Caco-2 (cell line): ENCODE measurements around the gene HMG20A. TPM values are rescaled to one million over a fixed set of nuclear protein-coding genes. Genes with fewer than 3 reads are reported as not detected.
"Not testable (repeated sequence)": the region's sequence is repeated elsewhere in the genome, so short reads cannot be mapped to it uniquely, and the experiment has no call there.

Experiments
- BruUV-seq: library from RNA; stranded (reverse); fragments of 400-500 nt; replicated peaks from 2 replicates; lab custom pipeline; 2021; lab: Mats Ljungman, UMichigan
- CTCF ChIA-PET: fragments of 300-600 bp; sonication (Branson Sonifier 250); formaldehyde crosslinking; loops from one replicate; lab custom pipeline; 2022; ENCODE audit warnings: antibody characterized with exemption; lab: Charles Lee
- POLR2A ChIA-PET: fragments of 300-600 bp; sonication (Branson Sonifier 250); formaldehyde crosslinking; loops from one replicate; lab custom pipeline; 2022; ENCODE audit warnings: antibody characterized with exemption; lab: Charles Lee
- DNase-seq, 2 experiments: peaks; one replicate each; pipeline versions ENCODE4 v3.0.0 to v3.0.0-alpha.2; 2020 to 2022
- H3K27me3 ChIP-seq: replicated peaks from 2 replicates; pipeline ENCODE4 v1.6.0; 2011; ENCODE audit warnings: low read length; ENCODE audit not compliant: control insufficient read depth, insufficient read depth
- H3K36me3 ChIP-seq: 2 replicates; pipeline ENCODE4 v1.5.1; 2011; ENCODE audit warnings: low read length; ENCODE audit not compliant: control insufficient read depth, insufficient read depth
- H3K4me1 ChIP-seq: fragments of 250-450 bp; sonication (Bioruptor Pico); 2 replicates; pipeline ENCODE4 v1.5.1; 2020; ENCODE audit warnings: mild to moderate bottlenecking
- H3K4me3 ChIP-seq: 2 replicates; pipeline ENCODE4 v1.5.1; 2011; ENCODE audit warnings: low read depth, mild to moderate bottlenecking, control low read depth, low read length
- H3K9me3 ChIP-seq: fragments of 250-450 bp; sonication (Bioruptor Pico); 2 replicates; pipeline ENCODE4 v1.5.1; 2020; ENCODE audit warnings: mild to moderate bottlenecking, moderate library complexity
- H3K27ac Mint-ChIP-seq: one replicate; pipeline ENCODE4 v1.8.0; 2022; ENCODE audit warnings: mixed read lengths; ENCODE audit not compliant: unreplicated experiment
- H3K27me3 Mint-ChIP-seq: one replicate; pipeline ENCODE4 v1.8.0; 2022; ENCODE audit warnings: mixed read lengths; ENCODE audit not compliant: insufficient read depth, unreplicated experiment
- H3K36me3 Mint-ChIP-seq: one replicate; pipeline ENCODE4 v1.8.0; 2022; ENCODE audit warnings: mild to moderate bottlenecking, mixed read lengths; ENCODE audit not compliant: insufficient read depth, unreplicated experiment
- H3K4me1 Mint-ChIP-seq: one replicate; pipeline ENCODE4 v1.8.0; 2022; ENCODE audit warnings: low read depth, mixed read lengths; ENCODE audit not compliant: unreplicated experiment
- H3K4me3 Mint-ChIP-seq: one replicate; pipeline ENCODE4 v1.8.0; 2022; ENCODE audit warnings: mild to moderate bottlenecking, moderate library complexity, mixed read lengths; ENCODE audit not compliant: unreplicated experiment
- H3K9me3 Mint-ChIP-seq: one replicate; pipeline ENCODE4 v1.8.0; 2022; ENCODE audit warnings: mixed read lengths; ENCODE audit not compliant: unreplicated experiment
- intact Hi-C: fragments of 100-400 bp; cut with micrococcal nuclease; formaldehyde crosslinking; loops from one replicate; pipeline ENCODE4 v1.10.0; 2022; ENCODE audit not compliant: unreplicated experiment
- total RNA-seq: library from RNA; stranded (reverse); gene quantifications from 2 replicates; pipeline ENCODE4 v1.2.3, GENCODE V29; 2022
- TF ChIP-seq, protein P1 (sequence below), 2 experiments: fragments of 200-600 bp in 1 of 2; IDR thresholded peaks; 1 replicate in 1 of 2; 2 replicates in 1 of 2; pipeline versions ENCODE4 v1.5.1 to v1.8.0; 2011 to 2022; ENCODE audit warnings: antibody characterized with exemption in 1 of 2, control low read depth in 1 of 2, inconsistent platforms in 1 of 2, low read depth in 1 of 2, low read length in 1 of 2, mild to moderate bottlenecking in 1 of 2, moderate library complexity in 1 of 2; ENCODE audit not compliant: insufficient read depth in 1 of 2, severe bottlenecking in 1 of 2, unreplicated experiment in 1 of 2

HMG20A gene
- total RNA-seq, 1 experiment from 2014 or later = 34.0 TPM

DNA sequence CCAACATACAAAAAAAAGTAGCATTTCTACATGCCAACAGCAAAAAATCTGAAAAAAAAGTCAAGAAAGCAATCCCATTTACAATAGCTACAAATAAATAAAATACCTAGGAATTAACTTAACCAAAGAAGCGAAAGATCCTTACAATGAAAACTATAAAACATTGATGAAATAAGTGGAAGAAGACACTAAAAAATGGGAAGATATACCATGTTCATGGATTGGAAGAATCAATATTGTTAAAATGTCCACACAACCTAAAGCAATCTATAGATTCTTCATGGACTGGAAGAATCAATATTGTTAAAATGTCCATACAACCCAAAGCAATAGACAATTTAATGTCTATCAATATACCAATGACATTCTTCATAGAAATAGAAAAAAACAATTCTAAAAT is 21.8 kb upstream of the HMG20A start:
- TF ChIP-seq, protein P1, sequence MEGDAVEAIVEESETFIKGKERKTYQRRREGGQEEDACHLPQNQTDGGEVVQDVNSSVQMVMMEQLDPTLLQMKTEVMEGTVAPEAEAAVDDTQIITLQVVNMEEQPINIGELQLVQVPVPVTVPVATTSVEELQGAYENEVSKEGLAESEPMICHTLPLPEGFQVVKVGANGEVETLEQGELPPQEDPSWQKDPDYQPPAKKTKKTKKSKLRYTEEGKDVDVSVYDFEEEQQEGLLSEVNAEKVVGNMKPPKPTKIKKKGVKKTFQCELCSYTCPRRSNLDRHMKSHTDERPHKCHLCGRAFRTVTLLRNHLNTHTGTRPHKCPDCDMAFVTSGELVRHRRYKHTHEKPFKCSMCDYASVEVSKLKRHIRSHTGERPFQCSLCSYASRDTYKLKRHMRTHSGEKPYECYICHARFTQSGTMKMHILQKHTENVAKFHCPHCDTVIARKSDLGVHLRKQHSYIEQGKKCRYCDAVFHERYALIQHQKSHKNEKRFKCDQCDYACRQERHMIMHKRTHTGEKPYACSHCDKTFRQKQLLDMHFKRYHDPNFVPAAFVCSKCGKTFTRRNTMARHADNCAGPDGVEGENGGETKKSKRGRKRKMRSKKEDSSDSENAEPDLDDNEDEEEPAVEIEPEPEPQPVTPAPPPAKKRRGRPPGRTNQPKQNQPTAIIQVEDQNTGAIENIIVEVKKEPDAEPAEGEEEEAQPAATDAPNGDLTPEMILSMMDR (IDR thresholded peaks at IDR 0.05; ENCODE audit: insufficient read depth in 1 of 2, low read depth in 1 of 2, low read length in 1 of 2, severe bottlenecking in 1 of 2, unreplicated experiment in 1 of 2) = no peak
- CTCF ChIA-PET = no interaction called here
- H3K4me1 ChIP-seq = no peaks in the 10 kb centered on the region
- no peaks in the 10 kb centered on the region for H3K4me1 Mint-ChIP-seq
- no peaks in the 10 kb centered on the region for H3K27me3 ChIP-seq
- no peaks in the 10 kb centered on the region for H3K36me3 ChIP-seq
- H3K36me3 Mint-ChIP-seq = peaks cover 12% of the 10 kb centered on the region
- peaks cover 26% of the 10 kb centered on the region for H3K9me3 ChIP-seq
- peaks cover 60% of the 10 kb centered on the region for H3K9me3 Mint-ChIP-seq
- H3K4me3 Mint-ChIP-seq = no peak overlapping the region
- POLR2A ChIA-PET = no interaction called here
- no TSS peak for BruUV-seq
- no peak for DNase-seq
- H3K4me3 ChIP-seq = no peak overlapping the region
- no peak overlapping the region for H3K27ac Mint-ChIP-seq
- no peaks in the 10 kb centered on the region for H3K27me3 Mint-ChIP-seq
- intact Hi-C loops = no loop called here

DNA sequence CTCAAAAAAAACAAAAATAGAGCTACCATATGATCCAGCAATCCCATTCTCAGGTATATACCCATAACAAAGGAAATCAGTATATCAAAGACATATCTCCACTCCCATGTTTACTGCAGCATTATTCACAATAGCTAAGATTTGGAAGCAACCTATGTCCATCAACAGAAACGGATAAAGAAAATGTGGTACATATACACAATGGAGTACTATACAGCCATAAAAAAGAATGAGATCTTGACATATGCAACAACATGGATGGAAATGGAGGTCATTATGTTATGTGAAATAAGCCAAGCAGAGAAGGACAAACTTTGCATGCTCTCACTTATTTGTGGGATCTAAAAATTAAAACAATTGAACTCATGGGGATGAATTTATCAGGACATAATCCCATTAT is 20.4 kb upstream of the HMG20A start:
- Histone ChIP-seq H3K9me3 (peaks cover 26% of the 10 kb centered on the region), H3K27me3 (no peaks in the 10 kb centered on the region), H3K4me3 (no peak overlapping the region), H3K4me1 (no peaks in the 10 kb centered on the region), H3K36me3 (no peaks in the 10 kb centered on the region)
- no peaks in the 10 kb centered on the region for H3K4me1 Mint-ChIP-seq
- no peak overlapping the region for H3K27ac Mint-ChIP-seq
- TF ChIP-seq, protein P1 (IDR thresholded peaks at IDR 0.05; ENCODE audit: insufficient read depth in 1 of 2, low read depth in 1 of 2, low read length in 1 of 2, severe bottlenecking in 1 of 2, unreplicated experiment in 1 of 2) = no peak
- peaks cover 12% of the 10 kb centered on the region for H3K36me3 Mint-ChIP-seq
- CTCF ChIA-PET = no interaction called here
- POLR2A ChIA-PET = no interaction called here
- H3K27me3 Mint-ChIP-seq = no peaks in the 10 kb centered on the region
- intact Hi-C loops = no loop called here
- DNase-seq = no peak
- peaks cover 53% of the 10 kb centered on the region for H3K9me3 Mint-ChIP-seq
- no peak overlapping the region for H3K4me3 Mint-ChIP-seq
- no TSS peak for BruUV-seq

DNA sequence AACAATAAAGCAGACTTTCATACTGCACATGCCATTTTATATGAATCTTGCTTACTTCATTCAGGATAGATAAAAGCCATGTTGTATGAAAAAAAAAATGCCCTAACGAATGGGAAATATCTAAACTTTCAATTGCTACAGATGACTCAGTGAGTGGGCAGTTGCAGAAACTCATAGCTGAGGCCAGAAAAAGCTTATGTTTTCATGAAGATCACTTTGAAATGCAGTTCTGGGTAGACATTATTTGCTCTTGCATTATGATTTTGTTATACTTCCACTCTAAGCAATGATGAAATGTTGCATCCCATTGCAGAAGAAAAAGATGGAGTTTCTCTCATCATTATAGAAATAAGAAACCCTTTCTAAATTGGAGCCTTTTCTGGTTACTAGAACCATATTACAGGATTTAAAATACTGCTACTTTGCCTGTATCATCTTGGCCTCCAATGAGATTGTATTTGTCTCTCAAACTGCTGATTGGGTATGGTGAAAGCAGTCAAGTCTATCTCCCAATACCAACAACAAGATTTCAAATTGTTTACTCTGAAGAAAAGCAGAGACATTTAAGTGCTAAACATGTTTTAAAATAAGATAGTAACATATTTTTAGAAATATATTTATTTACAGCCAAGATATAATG is 17.8 kb upstream of the HMG20A start:
- Histone ChIP-seq H3K9me3 (peaks cover 21% of the 10 kb centered on the region), H3K4me3 (no peak overlapping the region), H3K4me1 (no peaks in the 10 kb centered on the region), H3K27me3 (no peaks in the 10 kb centered on the region), H3K36me3 (no peaks in the 10 kb centered on the region)
- Mint-ChIP-seq H3K4me1 (no peaks in the 10 kb centered on the region), H3K9me3 (peaks cover 27% of the 10 kb centered on the region), H3K27me3 (no peaks in the 10 kb centered on the region), H3K36me3 (peaks cover 6% of the 10 kb centered on the region), H3K27ac (no peak overlapping the region), H3K4me3 (no peak overlapping the region)
- BruUV-seq = no TSS peak
- CTCF ChIA-PET = interaction anchor here (0.6 kb wide), 1 partner anchor 140 kb away, joined by 3 read pairs; no protein-coding TSS in a partner anchor
- intact Hi-C loops = no loop called here
- TF ChIP-seq, protein P1 (IDR thresholded peaks at IDR 0.05; ENCODE audit: insufficient read depth in 1 of 2, low read depth in 1 of 2, low read length in 1 of 2, severe bottlenecking in 1 of 2, unreplicated experiment in 1 of 2) = no peak
- POLR2A ChIA-PET = no interaction called here
- DNase-seq = no peak

DNA sequence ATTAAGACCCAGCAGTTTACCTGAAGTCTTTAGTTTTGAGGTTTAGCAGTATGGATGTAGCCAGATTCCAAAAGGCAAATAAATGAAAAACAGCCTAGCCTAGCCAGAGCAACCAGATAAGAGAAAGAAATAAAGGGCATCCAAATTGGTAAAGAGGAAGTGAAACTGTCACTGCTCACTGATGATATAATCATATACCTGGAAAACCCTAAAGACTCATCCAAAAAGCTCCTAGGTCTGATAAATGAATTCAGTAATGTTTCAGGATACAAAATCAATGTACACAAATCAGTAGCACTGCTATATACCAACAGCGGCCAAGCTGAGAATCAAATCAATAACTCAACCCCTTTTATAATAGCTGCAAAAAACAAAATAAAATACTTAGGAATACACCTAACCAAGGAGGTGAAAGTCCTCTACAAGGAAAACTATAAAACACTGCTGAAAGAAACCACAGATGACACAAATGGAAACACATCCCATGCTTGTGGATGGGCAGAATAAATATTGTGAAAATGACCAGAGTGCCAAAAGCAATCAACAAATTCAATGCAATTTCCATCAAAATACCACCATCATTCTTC is 14.4 kb upstream of the HMG20A start:
- H3K27ac Mint-ChIP-seq, CTCF ChIA-PET: not testable (repeated sequence)

More for the DNA sequence above, 14.4 kb upstream of the HMG20A start:
- H3K4me3 ChIP-seq, H3K36me3 ChIP-seq, H3K36me3 Mint-ChIP-seq, H3K9me3 ChIP-seq, H3K9me3 Mint-ChIP-seq, H3K27me3 ChIP-seq, BruUV-seq, H3K27me3 Mint-ChIP-seq, H3K4me3 Mint-ChIP-seq, H3K4me1 ChIP-seq, intact Hi-C loops, POLR2A ChIA-PET, DNase-seq, H3K4me1 Mint-ChIP-seq: not testable (repeated sequence)
